WTC11 (cell line): Measurements from ENCODE around the gene FOXO1. TPM values are rescaled to one million over a fixed set of nuclear protein-coding genes. Genes with fewer than 3 reads are reported as not detected.

Experiments used
- ATAC-seq: fragments of 200-7000 bp; cut with Tn5 transposase; 2 replicates; pipeline ENCODE4 v1.10.0; 2021; ENCODE audit warnings: mild to moderate bottlenecking, moderate library complexity
- CTCF ChIA-PET: fragments of 300-600 bp; sonication (Branson Sonifier 250); formaldehyde crosslinking; loops from one replicate; lab custom pipeline; 2021; ENCODE audit warnings: antibody characterized with exemption; lab: Charles Lee
- POLR2A ChIA-PET: fragments of 350-600 bp; sonication (Branson Sonifier 250); formaldehyde crosslinking; loops from one replicate; lab custom pipeline; 2021; ENCODE audit warnings: antibody characterized with exemption; lab: Charles Lee
- DNase-seq: peaks from one replicate; pipeline ENCODE4 v3.0.0; 2021; ENCODE audit warnings: low spot score
- H3K27ac Mint-ChIP-seq: 2 replicates; pipeline ENCODE4 v1.8.0; 2021; ENCODE audit warnings: mixed read lengths
- H3K27me3 Mint-ChIP-seq: 2 replicates; pipeline ENCODE4 v1.8.0; 2021; ENCODE audit warnings: low read depth, mild to moderate bottlenecking, moderate library complexity, mixed read lengths
- H3K36me3 Mint-ChIP-seq: 2 replicates; pipeline ENCODE4 v1.8.0; 2021; ENCODE audit warnings: mixed read lengths
- H3K4me1 Mint-ChIP-seq: 2 replicates; pipeline ENCODE4 v1.8.0; 2022; ENCODE audit warnings: mixed read lengths
- H3K4me3 Mint-ChIP-seq: 2 replicates; pipeline ENCODE4 v1.8.0; 2021; ENCODE audit warnings: mild to moderate bottlenecking, moderate library complexity, mixed read lengths
- H3K9me3 Mint-ChIP-seq: 2 replicates; pipeline ENCODE4 v1.8.0; 2021; ENCODE audit warnings: mixed read lengths
- ATF1 ChIP-seq: sonication (generic); formaldehyde crosslinking; IDR thresholded peaks from 2 replicates; pipeline ENCODE4 v1.8.1; 2023; ENCODE audit warnings: mild to moderate bottlenecking, moderate library complexity, missing genetic modification reagents
- ATF3 ChIP-seq: sonication (generic); formaldehyde crosslinking; conservative IDR thresholded peaks from 2 replicates; pipeline ENCODE4 v1.8.1; 2022; ENCODE audit warnings: mild to moderate bottlenecking, missing genetic modification reagents
- E2F4 ChIP-seq: sonication (generic); formaldehyde crosslinking; IDR thresholded peaks from 2 replicates; pipeline ENCODE4 v1.8.1; 2022; ENCODE audit warnings: low read depth, mild to moderate bottlenecking, moderate library complexity, missing genetic modification reagents, borderline replicate concordance
- GABPB1 ChIP-seq: sonication (generic); formaldehyde crosslinking; IDR thresholded peaks from 2 replicates; pipeline ENCODE4 v1.8.1; 2023; ENCODE audit warnings: mild to moderate bottlenecking, missing genetic modification reagents
- GTF2I ChIP-seq: fragments of 250-450 bp; sonication (Bioruptor Pico); conservative IDR thresholded peaks from 2 replicates; pipeline ENCODE4 v1.4.0; 2021; ENCODE audit warnings: mild to moderate bottlenecking
- IRF2 ChIP-seq: sonication (generic); formaldehyde crosslinking; IDR thresholded peaks from 2 replicates; pipeline ENCODE4 v1.8.0; 2022; ENCODE audit warnings: low read depth, missing genetic modification reagents, borderline replicate concordance
- NFATC4 ChIP-seq: fragments of 250-450 bp; sonication (Bioruptor Pico); IDR thresholded peaks from 2 replicates; pipeline ENCODE4 v1.9.0; 2021; ENCODE audit warnings: mild to moderate bottlenecking
- NFE2L1 ChIP-seq: sonication (generic); formaldehyde crosslinking; IDR thresholded peaks from 2 replicates; pipeline ENCODE4 v1.8.1; 2023; ENCODE audit warnings: missing genetic modification reagents
- PRDM15 ChIP-seq: sonication (generic); formaldehyde crosslinking; IDR thresholded peaks from 2 replicates; pipeline ENCODE4 v1.8.0; 2022; ENCODE audit warnings: missing genetic modification reagents
- PREB ChIP-seq: sonication (generic); formaldehyde crosslinking; IDR thresholded peaks from 2 replicates; pipeline ENCODE4 v1.8.1; 2022; ENCODE audit warnings: mild to moderate bottlenecking, missing genetic modification reagents, moderate library complexity, borderline replicate concordance
- RELA ChIP-seq: sonication (generic); formaldehyde crosslinking; IDR thresholded peaks from 2 replicates; pipeline ENCODE4 v1.8.1; 2022; ENCODE audit warnings: missing genetic modification reagents, mild to moderate bottlenecking, borderline replicate concordance
- SMAD3 ChIP-seq: sonication (generic); formaldehyde crosslinking; IDR thresholded peaks from 2 replicates; pipeline ENCODE4 v1.8.0; 2022; ENCODE audit warnings: missing genetic modification reagents, mild to moderate bottlenecking, borderline replicate concordance
- TCF7 ChIP-seq: sonication (generic); formaldehyde crosslinking; IDR thresholded peaks from 2 replicates; pipeline ENCODE4 v1.8.0; 2022; ENCODE audit warnings: mild to moderate bottlenecking, low read depth, missing genetic modification reagents, moderate library complexity
- USF1 ChIP-seq: sonication (generic); formaldehyde crosslinking; IDR thresholded peaks from 2 replicates; pipeline ENCODE4 v1.8.0; 2022; ENCODE audit warnings: mild to moderate bottlenecking, missing genetic modification reagents
- ZMAT4 ChIP-seq: fragments of 250-450 bp; sonication (Bioruptor Pico); IDR thresholded peaks from 2 replicates; pipeline ENCODE4 v1.9.0; 2021; ENCODE audit warnings: mild to moderate bottlenecking
- ZNF317 ChIP-seq: sonication (generic); formaldehyde crosslinking; IDR thresholded peaks from 2 replicates; pipeline ENCODE4 v1.8.1; 2023; ENCODE audit warnings: low read depth, mild to moderate bottlenecking, moderate library complexity, missing genetic modification reagents, borderline replicate concordance
- ZNF396 ChIP-seq: fragments of 250-450 bp; sonication (Bioruptor Pico); IDR thresholded peaks from 2 replicates; pipeline ENCODE4 v1.8.0; 2021; ENCODE audit warnings: mild to moderate bottlenecking, moderate library complexity, borderline replicate concordance
- ZNF532 ChIP-seq: fragments of 250-450 bp; sonication (Bioruptor Pico); IDR thresholded peaks from 2 replicates; pipeline ENCODE4 v1.9.0; 2021; ENCODE audit warnings: mild to moderate bottlenecking, borderline replicate concordance
- ZNF671 ChIP-seq: fragments of 250-450 bp; sonication (Bioruptor Pico); IDR thresholded peaks from 2 replicates; pipeline ENCODE4 v1.8.0; 2021; ENCODE audit warnings: mild to moderate bottlenecking
- ZSCAN18 ChIP-seq: fragments of 250-450 bp; sonication (Bioruptor Pico); IDR thresholded peaks from 2 replicates; pipeline ENCODE4 v2.1.2; 2022; ENCODE audit warnings: mild to moderate bottlenecking, moderate library complexity
- total RNA-seq: library from RNA; stranded (reverse); gene quantifications from 3 replicates; pipeline ENCODE4 v1.2.3, GENCODE V29; 2021

The FOXO1 gene
- total RNA-seq, 1 experiment from 2014 or later, result 37.9 TPM

GRCh38 chr13:40547591-40548315, 118.7 kb downstream of the FOXO1 start:
- DNase-seq (no peak), ATAC-seq (no peak)
- Mint-ChIP-seq H3K9me3 (no peaks in the 10 kb centered on the region), H3K27ac (peak overlapping the region; percentile 60; the same call in 1 of the 2 replicates), H3K4me3 (no peak overlapping the region), H3K36me3 (no peaks in the 10 kb centered on the region), H3K4me1 (peaks cover 47% of the 10 kb centered on the region), H3K27me3 (no peaks in the 10 kb centered on the region)
- CTCF ChIA-PET, result no interaction called here
- POLR2A ChIA-PET, result no interaction called here
- no peak for TF ChIP-seq ATF1 (CRISPR knock-in tag)
- no peak for TF ChIP-seq ATF3
- no peak for TF ChIP-seq PREB (CRISPR knock-in tag)
- TF ChIP-seq ZMAT4 (CRISPR knock-in tag), result no peak
- no peak for TF ChIP-seq USF1 (CRISPR knock-in tag)
- no peak for TF ChIP-seq NFATC4 (CRISPR knock-in tag)

- H3K27me3 Mint-ChIP-seq, result no peaks in the 10 kb centered on the region
- TF ChIP-seq ZNF317 (CRISPR knock-in tag), result no peak
- TF ChIP-seq TCF7 (CRISPR knock-in tag), result no peak
- no peak for TF ChIP-seq GTF2I (CRISPR knock-in tag)
- TF ChIP-seq ZNF532 (CRISPR knock-in tag), result no peak
- TF ChIP-seq E2F4 (CRISPR knock-in tag), result no peak
- no peak for TF ChIP-seq RELA (CRISPR knock-in tag)
- no peak for TF ChIP-seq GABPB1 (CRISPR knock-in tag)
- TF ChIP-seq ZSCAN18 (CRISPR knock-in tag), result no peak
- no peak for TF ChIP-seq IRF2 (CRISPR knock-in tag)
- TF ChIP-seq SMAD3 (CRISPR knock-in tag), result no peak
- no peak for TF ChIP-seq ZNF671
- TF ChIP-seq NFE2L1, result no peak
- no peak for TF ChIP-seq ZNF396 (CRISPR knock-in tag)
- no peak for TF ChIP-seq PRDM15 (CRISPR knock-in tag)
- TF ChIP-seq, all 79 proteins: peak for 0
- no peak overlapping the region for H3K27ac Mint-ChIP-seq
- ATAC-seq (peak; percentile 17; the same call in 1 of the 2 replicates), DNase-seq (no peak)
- ChIA-PET CTCF (no interaction called here), POLR2A (interaction anchor here (0.5 kb wide), 1 partner anchor 70 kb away, joined by 3 read pairs; no protein-coding TSS in a partner anchor)
- H3K4me3 Mint-ChIP-seq, result no peak overlapping the region
- peaks cover 34% of the 10 kb centered on the region for H3K4me1 Mint-ChIP-seq
- H3K9me3 Mint-ChIP-seq, result no peaks in the 10 kb centered on the region
- no peaks in the 10 kb centered on the region for H3K36me3 Mint-ChIP-seq
Observed at GRCh38 chr13:40546047-40546446, 120.4 kb downstream of the FOXO1 start.
